MCF 10A (cell line): Measurements from ENCODE around the gene DAPK2. TPM values are rescaled to one million over a fixed set of nuclear protein-coding genes. Genes with fewer than 3 reads are reported as not detected.

ENCODE experiments used
- BruUV-seq: library from RNA; stranded (reverse); fragments of 400-500 nt; replicated peaks from 2 replicates; lab custom pipeline; 2021; lab: Mats Ljungman, UMichigan
- CTCF ChIA-PET: fragments of 300-600 bp; sonication (Branson Sonifier 250); formaldehyde crosslinking; extraction: SDS; loops from one replicate; lab custom pipeline; 2021; ENCODE audit warnings: antibody characterized with exemption, inconsistent platforms; lab: Yijun Ruan, JAX
- POLR2A ChIA-PET: fragments of 300-600, 350-650 bp; sonication (Branson Sonifier 250); formaldehyde crosslinking; extraction: SDS; loops from one replicate; lab custom pipeline; 2020; ENCODE audit warnings: antibody characterized with exemption, inconsistent platforms; lab: Yijun Ruan, JAX
- DNase-seq: peaks from one replicate; pipeline ENCODE4 v3.0.0-alpha.2; 2018; ENCODE audit not compliant: unreplicated experiment
- H3K27ac Mint-ChIP-seq: one replicate; pipeline ENCODE4 v1.8.0; 2022; ENCODE audit warnings: mild to moderate bottlenecking, low read depth, mixed read lengths; ENCODE audit not compliant: unreplicated experiment
- H3K27me3 Mint-ChIP-seq: one replicate; pipeline ENCODE4 v1.8.0; 2022; ENCODE audit warnings: mixed read lengths; ENCODE audit not compliant: insufficient read depth, unreplicated experiment
- H3K36me3 Mint-ChIP-seq: one replicate; pipeline ENCODE4 v1.8.0; 2022; ENCODE audit warnings: mild to moderate bottlenecking, moderate library complexity, mixed read lengths; ENCODE audit not compliant: insufficient read depth, unreplicated experiment
- H3K4me1 Mint-ChIP-seq: one replicate; pipeline ENCODE4 v1.8.0; 2022; ENCODE audit warnings: mixed read lengths; ENCODE audit not compliant: insufficient read depth, unreplicated experiment
- H3K4me3 Mint-ChIP-seq: one replicate; pipeline ENCODE4 v1.8.0; 2022; ENCODE audit warnings: mild to moderate bottlenecking, moderate library complexity, mixed read lengths; ENCODE audit not compliant: unreplicated experiment
- H3K9me3 Mint-ChIP-seq: one replicate; pipeline ENCODE4 v1.8.0; 2022; ENCODE audit warnings: mixed read lengths; ENCODE audit not compliant: unreplicated experiment
- intact Hi-C: fragments of 100-400 bp; cut with micrococcal nuclease; formaldehyde crosslinking; loops from 2 replicates; pipeline ENCODE4 v1.14.1; 2022
- total RNA-seq: library from RNA; stranded (reverse); gene quantifications from 2 replicates; pipeline ENCODE4 v1.2.3, GENCODE V29; 2022
- TF ChIP-seq, protein P1 (sequence below): fragments of 200-600 bp; IDR thresholded peaks from one replicate; pipeline ENCODE4 v1.8.0; 2022; ENCODE audit warnings: antibody characterized with exemption, mild to moderate bottlenecking; ENCODE audit not compliant: unreplicated experiment

DAPK2 gene
- total RNA-seq, 1 experiment from 2014 or later, result 4.6 TPM

DNA sequence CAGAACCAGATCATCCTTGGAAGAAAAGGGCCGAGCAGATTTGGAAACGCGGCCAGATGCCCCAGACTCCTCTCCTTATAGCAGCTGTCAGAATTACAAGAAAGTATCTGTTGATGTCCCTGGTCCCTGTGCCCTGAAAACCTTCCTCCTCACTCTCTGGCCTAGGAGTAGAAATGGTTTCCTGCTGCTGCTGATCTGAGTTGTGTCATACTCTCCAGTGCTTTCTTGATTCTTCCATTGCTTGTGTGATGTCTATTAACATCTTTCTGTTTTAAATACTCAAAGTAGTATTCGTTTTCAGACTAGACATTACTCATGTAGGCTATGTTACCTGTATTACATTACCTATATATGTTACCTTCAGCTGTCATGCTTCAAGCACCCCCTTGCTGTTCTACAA is 185.7 kb downstream of the DAPK2 start:
- POLR2A ChIA-PET, result interaction anchor here (0.6 kb wide), 1 partner anchor 15 kb away, joined by 3 read pairs; no protein-coding TSS in a partner anchor
- no TSS peak for BruUV-seq
- TF ChIP-seq, protein P1, sequence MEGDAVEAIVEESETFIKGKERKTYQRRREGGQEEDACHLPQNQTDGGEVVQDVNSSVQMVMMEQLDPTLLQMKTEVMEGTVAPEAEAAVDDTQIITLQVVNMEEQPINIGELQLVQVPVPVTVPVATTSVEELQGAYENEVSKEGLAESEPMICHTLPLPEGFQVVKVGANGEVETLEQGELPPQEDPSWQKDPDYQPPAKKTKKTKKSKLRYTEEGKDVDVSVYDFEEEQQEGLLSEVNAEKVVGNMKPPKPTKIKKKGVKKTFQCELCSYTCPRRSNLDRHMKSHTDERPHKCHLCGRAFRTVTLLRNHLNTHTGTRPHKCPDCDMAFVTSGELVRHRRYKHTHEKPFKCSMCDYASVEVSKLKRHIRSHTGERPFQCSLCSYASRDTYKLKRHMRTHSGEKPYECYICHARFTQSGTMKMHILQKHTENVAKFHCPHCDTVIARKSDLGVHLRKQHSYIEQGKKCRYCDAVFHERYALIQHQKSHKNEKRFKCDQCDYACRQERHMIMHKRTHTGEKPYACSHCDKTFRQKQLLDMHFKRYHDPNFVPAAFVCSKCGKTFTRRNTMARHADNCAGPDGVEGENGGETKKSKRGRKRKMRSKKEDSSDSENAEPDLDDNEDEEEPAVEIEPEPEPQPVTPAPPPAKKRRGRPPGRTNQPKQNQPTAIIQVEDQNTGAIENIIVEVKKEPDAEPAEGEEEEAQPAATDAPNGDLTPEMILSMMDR, result no peak
- intact Hi-C loops, result no loop called here
- Mint-ChIP-seq H3K36me3 (no peaks in the 10 kb centered on the region), H3K4me1 (peaks cover 7% of the 10 kb centered on the region), H3K4me3 (no peak overlapping the region), H3K9me3 (no peaks in the 10 kb centered on the region), H3K27ac (no peak overlapping the region), H3K27me3 (no peaks in the 10 kb centered on the region)
- CTCF ChIA-PET, result no interaction called here
- DNase-seq, result no peak

DNA sequence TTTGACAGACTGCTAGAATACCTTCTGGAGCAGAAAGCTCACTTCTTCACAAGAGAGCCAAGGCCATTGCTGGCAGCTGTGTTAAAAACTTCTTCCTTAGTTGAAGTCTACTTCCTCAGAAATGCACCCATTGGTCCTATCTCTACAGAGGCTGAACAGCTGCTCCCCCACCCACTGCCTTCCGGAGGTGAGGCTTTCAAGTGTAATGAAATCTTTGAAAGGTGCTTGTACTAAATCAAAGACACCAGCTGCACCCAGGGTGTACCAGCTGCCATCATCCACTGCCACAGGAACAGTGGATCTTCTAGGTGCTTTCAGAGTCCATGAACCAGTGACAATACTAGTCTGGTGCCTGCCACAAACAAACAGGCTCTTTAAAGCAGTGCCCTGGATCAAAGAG is 186.1 kb downstream of the DAPK2 start:
- DNase-seq, result no peak
- ChIA-PET CTCF (no interaction called here), POLR2A (interaction anchor here (0.6 kb wide), 1 partner anchor 15 kb away, joined by 3 read pairs; no protein-coding TSS in a partner anchor)
- Mint-ChIP-seq H3K4me1 (peaks cover 7% of the 10 kb centered on the region), H3K4me3 (no peak overlapping the region), H3K36me3 (no peaks in the 10 kb centered on the region), H3K27ac (no peak overlapping the region), H3K9me3 (no peaks in the 10 kb centered on the region), H3K27me3 (no peaks in the 10 kb centered on the region)
- TF ChIP-seq, protein P1, result no peak
- intact Hi-C loops, result no loop called here
- no TSS peak for BruUV-seq

DNA sequence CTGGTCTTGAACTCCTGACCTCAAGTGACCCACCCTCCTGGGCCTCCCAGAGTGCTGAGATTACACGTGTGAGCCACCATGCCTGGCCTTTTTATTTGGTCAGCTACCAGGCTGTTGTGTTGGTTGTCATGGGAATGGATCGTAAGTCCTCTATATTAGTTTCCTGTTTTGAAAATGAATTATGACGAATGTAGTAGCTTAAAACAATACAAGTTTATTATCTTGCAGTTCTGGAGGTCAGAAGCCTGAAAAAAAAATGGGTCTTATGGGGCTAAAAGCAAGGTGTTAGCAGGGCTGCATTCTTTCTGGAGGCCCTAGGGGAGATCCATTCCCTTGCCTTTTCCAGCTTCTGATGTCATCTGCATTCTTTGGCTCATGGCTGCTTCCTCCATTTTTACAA is 187.4 kb downstream of the DAPK2 start:
- H3K4me1 Mint-ChIP-seq, result peaks cover 7% of the 10 kb centered on the region
- ChIA-PET POLR2A (no interaction called here), CTCF (interaction anchor here (0.6 kb wide), 1 partner anchor 229 kb away, joined by 3 read pairs; no protein-coding TSS in a partner anchor)
- H3K4me3 Mint-ChIP-seq, result no peak overlapping the region
- TF ChIP-seq, protein P1, result no peak
- DNase-seq, result no peak
- intact Hi-C loops, result no loop called here
- BruUV-seq, result no TSS peak
- no peaks in the 10 kb centered on the region for H3K36me3 Mint-ChIP-seq
- H3K9me3 Mint-ChIP-seq, result no peaks in the 10 kb centered on the region
- H3K27me3 Mint-ChIP-seq, result no peaks in the 10 kb centered on the region
- no peak overlapping the region for H3K27ac Mint-ChIP-seq

DNA sequence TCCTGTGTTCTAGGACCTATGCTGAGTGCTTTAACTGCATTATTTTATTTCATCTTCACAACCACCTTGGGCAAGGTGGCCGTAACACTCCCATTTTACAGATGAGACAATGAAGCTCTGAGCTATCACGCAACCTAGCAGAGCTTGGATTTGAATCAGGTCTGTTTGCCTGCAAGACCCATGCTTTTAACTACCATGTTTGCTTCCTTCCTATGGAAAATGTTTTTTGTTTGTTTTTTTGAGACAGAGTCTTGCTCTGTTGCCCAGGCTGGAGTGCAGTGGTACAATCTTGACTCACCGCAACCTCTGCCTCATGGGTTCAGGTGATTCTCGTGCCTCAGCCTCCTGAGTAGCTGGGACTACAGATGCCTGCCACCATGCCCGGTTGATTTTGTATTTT is 187.8 kb downstream of the DAPK2 start:
- no peaks in the 10 kb centered on the region for H3K36me3 Mint-ChIP-seq
- POLR2A ChIA-PET, result no interaction called here
- no peaks in the 10 kb centered on the region for H3K9me3 Mint-ChIP-seq
- DNase-seq, result no peak
- TF ChIP-seq, protein P1, result no peak
- CTCF ChIA-PET, result interaction anchor here (0.6 kb wide), 1 partner anchor 229 kb away, joined by 3 read pairs; no protein-coding TSS in a partner anchor
- no TSS peak for BruUV-seq
- intact Hi-C loops, result no loop called here
- H3K4me3 Mint-ChIP-seq, result no peak overlapping the region
- H3K4me1 Mint-ChIP-seq, result peaks cover 7% of the 10 kb centered on the region
- no peaks in the 10 kb centered on the region for H3K27me3 Mint-ChIP-seq
- H3K27ac Mint-ChIP-seq, result no peak overlapping the region
